ENCODE measurements around the gene ERVV-1. TPM values are rescaled to one million over a fixed set of nuclear protein-coding genes. Genes with fewer than 3 reads are reported as not detected.

ERVV-1 gene
- total and polyA plus RNA-seq, 10 donors, result not detected

DNA sequence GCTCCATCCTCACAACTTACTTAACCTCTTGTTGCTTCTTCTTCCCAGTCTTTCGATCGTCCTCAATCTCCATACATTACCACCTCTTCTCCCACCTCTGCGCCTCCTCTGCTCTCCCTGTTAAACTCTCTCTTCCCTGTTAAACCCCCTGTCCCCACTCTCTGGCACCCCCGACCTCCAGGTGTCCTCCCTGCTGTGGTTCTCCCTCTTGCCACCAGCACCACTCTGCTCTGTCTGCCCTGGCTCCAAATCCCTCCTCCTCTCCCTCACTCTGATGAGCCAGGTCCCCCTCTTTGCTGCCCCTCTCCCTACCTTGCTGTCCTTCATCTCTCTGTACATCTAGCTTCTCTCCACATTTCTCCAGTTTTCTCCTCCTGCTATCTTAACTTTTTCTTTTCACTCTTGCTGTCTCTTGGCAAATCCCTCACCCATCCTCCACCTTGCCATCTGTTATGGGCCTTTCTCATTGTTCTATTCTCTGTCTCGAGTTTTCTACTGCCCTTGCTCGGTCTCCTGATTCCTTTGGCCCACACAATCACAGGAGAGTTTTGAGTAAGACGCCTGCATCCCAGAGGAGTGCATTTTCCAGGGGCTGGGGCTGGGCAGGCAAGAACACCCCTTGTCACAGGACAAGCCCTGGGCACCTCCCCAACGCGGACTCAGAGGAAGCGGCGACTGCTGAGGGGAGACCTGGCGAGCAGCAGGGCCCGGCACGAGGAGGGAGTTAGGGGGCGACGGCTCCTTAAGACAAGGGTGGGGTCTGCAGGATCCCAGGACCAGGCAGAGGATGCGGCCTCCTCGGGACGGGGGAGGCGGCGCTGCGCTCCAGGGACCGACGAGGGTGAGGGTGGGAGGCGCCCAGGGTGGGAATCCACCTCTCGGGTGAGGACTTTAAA lies 21.4 kb upstream of the ERVV-1 start:
- TF ChIP-seq, protein P1, sequence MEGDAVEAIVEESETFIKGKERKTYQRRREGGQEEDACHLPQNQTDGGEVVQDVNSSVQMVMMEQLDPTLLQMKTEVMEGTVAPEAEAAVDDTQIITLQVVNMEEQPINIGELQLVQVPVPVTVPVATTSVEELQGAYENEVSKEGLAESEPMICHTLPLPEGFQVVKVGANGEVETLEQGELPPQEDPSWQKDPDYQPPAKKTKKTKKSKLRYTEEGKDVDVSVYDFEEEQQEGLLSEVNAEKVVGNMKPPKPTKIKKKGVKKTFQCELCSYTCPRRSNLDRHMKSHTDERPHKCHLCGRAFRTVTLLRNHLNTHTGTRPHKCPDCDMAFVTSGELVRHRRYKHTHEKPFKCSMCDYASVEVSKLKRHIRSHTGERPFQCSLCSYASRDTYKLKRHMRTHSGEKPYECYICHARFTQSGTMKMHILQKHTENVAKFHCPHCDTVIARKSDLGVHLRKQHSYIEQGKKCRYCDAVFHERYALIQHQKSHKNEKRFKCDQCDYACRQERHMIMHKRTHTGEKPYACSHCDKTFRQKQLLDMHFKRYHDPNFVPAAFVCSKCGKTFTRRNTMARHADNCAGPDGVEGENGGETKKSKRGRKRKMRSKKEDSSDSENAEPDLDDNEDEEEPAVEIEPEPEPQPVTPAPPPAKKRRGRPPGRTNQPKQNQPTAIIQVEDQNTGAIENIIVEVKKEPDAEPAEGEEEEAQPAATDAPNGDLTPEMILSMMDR (IDR thresholded peaks at IDR 0.05 in 8 of 11, conservative IDR thresholded peaks at IDR 0.05 in 3 of 11), result no peak
- no peak for TF ChIP-seq POLR2A (IDR thresholded peaks at IDR 0.05)
- no peak for TF ChIP-seq POLR2AphosphoS5 (IDR thresholded peaks at IDR 0.05)
- H3K27me3 ChIP-seq (replicated peaks in 1 of 7), result peaks cover 0 to 10% (median 0%) of the 10 kb centered on the region in 7 donors

DNA sequence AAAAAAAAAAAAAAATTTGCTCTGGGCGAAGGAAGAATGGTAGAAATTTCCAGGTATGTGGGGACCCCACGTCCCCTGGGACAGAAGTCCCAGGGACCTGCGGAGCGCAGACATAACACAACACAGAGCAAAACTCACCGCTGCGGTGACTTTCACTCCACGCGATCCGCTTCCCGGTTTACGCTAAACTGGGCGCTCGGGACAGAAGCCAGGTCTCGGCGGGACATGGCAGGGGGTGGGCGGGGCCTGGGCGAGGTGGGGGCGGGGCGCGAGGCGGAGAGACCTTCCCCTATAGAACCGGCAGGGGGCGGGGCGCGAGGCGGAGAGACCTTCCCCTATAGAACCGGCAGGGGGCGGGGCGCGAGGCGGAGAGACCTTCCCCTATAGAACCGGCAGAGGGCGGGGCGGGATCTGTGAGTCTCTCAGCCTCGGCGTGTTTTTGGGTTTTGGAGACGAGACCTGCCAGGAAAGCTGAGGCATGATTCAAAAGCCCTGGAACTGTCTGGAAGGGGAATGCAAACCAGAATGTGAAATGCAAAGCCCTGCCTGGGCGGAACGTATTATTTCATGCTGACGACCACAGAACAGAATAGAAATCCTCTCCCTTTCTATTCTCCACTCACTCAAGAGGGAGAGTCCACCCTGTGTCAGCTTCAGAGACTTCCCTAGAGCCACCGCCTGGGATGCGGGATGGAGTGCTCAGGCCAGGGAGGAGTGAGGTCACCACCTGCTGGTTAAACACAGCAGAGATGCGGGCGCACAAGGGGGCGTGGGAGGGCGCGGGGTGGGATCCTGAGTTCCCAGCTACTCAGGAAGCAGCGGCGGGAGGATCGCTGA lies 20.2 kb upstream of the ERVV-1 start:
- Histone ChIP-seq H3K9me3 (peaks cover 0 to 82% (median 15%) of the 10 kb centered on the region in 8 donors), H3K27me3 (replicated peaks in 1 of 7) (peaks cover 0 to 17% (median 0%) of the 10 kb centered on the region in 7 donors), H3K4me3 (peak overlapping the region; percentile 34 to 72 (median 44)), H3K36me3 (peaks cover 0 to 14% (median 0%) of the 10 kb centered on the region in 6 donors), H3K27ac (peak overlapping the region in 7 of 8 donors; percentile 32 to 72 (median 59)), H3K4me1 (peaks cover 3 to 30% (median 14%) of the 10 kb centered on the region in 6 donors)
- DNase-seq, result peak; percentile 88
- TF ChIP-seq POLR2AphosphoS5 (IDR thresholded peaks at IDR 0.05) (peak in 2 of 3 donors; percentile 12 to 56), POLR2A (IDR thresholded peaks at IDR 0.05) (no peak)
- TF ChIP-seq, protein P1 (IDR thresholded peaks at IDR 0.05 in 8 of 11, conservative IDR thresholded peaks at IDR 0.05 in 3 of 11), result peak in 8 of 11 experiments; percentile 63 to 89 (median 82)
- WGBS, 5 donors, result 1 to 4% (median 2%) methylated on average over 33 to 50 of the region's 50 CpGs
- intact Hi-C loops (cut with DNase I; ENCODE audit: low total_unique reads), result no loop called here

More for the DNA sequence above, 21.4 kb upstream of the ERVV-1 start:
- H3K36me3 ChIP-seq, result peaks cover 0 to 26% (median 0%) of the 10 kb centered on the region in 6 donors
- intact Hi-C loops (cut with DNase I; ENCODE audit: low total_unique reads), result no loop called here
- WGBS, 5 donors, result 26 to 34% (median 26%) methylated on average over 26 of the region's 26 CpGs
- peak overlapping the region in 7 of 8 donors; percentile 32 to 72 (median 53) for H3K27ac ChIP-seq
- H3K9me3 ChIP-seq, result peaks cover 0 to 83% (median 13%) of the 10 kb centered on the region in 8 donors
- DNase-seq, result peak; percentile 71
- peaks cover 3 to 30% (median 14%) of the 10 kb centered on the region in 6 donors for H3K4me1 ChIP-seq
- H3K4me3 ChIP-seq, result peak overlapping the region; percentile 34 to 72 (median 44)

DNA sequence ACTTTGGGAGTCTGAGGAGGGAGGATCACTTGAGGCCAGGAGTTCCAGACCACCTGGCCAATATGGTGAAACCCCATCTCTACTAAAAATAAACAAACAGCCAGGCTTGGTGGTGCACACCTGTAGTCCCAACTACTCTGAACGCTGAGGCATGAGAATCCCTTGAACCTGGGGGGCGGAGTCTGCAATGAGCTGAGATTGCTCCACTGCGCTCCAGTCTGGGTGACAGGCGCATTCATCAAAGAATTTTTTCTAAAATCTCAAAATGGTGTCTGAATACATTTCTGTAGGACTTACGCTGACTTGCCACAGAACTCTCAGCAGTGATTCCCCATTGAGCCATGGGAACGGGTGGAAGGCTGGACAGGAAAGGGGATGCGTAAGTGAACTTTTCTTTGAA lies 18.0 kb upstream of the ERVV-1 start:
- WGBS, 5 donors, result 84 to 93% (median 91%) methylated on average over 7 of the region's 7 CpGs
- peaks cover 0 to 17% (median 0%) of the 10 kb centered on the region in 7 donors for H3K27me3 ChIP-seq (replicated peaks in 1 of 7)
- intact Hi-C loops (cut with DNase I; ENCODE audit: low total_unique reads), result no loop called here
- H3K4me1 ChIP-seq, result peaks cover 3 to 30% (median 14%) of the 10 kb centered on the region in 6 donors
- H3K36me3 ChIP-seq, result no peaks in the 10 kb centered on the region
- DNase-seq, result no peak
- H3K27ac ChIP-seq, result no peak overlapping the region
- TF ChIP-seq, protein P1 (IDR thresholded peaks at IDR 0.05 in 8 of 11, conservative IDR thresholded peaks at IDR 0.05 in 3 of 11), result no peak
- TF ChIP-seq POLR2AphosphoS5 (IDR thresholded peaks at IDR 0.05) (no peak), POLR2A (IDR thresholded peaks at IDR 0.05) (no peak)
- peaks cover 0 to 80% (median 18%) of the 10 kb centered on the region in 8 donors for H3K9me3 ChIP-seq
- no peak overlapping the region for H3K4me3 ChIP-seq
